GM19351 (cell line): ENCODE data around the gene C1RL.
"Not testable (repeated sequence)": the region's sequence is repeated elsewhere in the genome, so short reads cannot be mapped to it uniquely, and the experiment has no call there.

Experiments
- ATAC-seq: cut with Tn5 transposase; IDR thresholded peaks from one replicate; pipeline ENCODE4 v1.9.1; 2021; ENCODE audit warnings: mild to moderate bottlenecking, moderate library complexity; ENCODE audit not compliant: unreplicated experiment

The C1RL gene

GRCh38 chr12:7067096-7067495 is 41.9 kb downstream of the C1RL start:
- no peak for ATAC-seq

- ATAC-seq, result no peak
These were observed 42.4 kb downstream of the C1RL start for GRCh38 chr12:7066596-7066995.

GRCh38 chr12:7065073-7065623 is 43.9 kb downstream of the C1RL start:
- no peak for ATAC-seq

GRCh38 chr12:7064516-7064915 is 44.5 kb downstream of the C1RL start:
- ATAC-seq, result no peak

GRCh38 chr12:7061596-7061995 is 47.4 kb downstream of the C1RL start:
- ATAC-seq, result no peak

DNA sequence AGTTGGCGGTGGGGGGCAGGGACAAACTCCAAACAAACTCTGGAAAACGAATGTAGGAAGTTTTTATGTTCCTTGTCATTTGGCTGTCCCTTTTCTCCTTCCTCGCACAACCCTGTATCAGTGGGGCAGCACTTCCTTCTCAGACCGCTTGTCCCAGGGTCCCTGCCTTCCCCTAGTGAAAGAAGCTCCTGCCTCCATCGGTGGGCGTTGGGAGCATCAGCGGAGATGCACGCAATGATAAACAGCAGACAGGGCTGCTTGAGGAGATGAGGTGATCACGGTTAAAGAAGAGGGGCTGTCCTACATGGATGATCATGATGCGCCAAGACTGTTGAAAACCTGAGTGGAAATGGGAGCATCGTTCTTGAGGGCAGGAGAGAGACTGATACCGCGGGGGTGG is 47.9 kb downstream of the C1RL start:
- ATAC-seq, result no peak

- no peak for ATAC-seq
These were observed 48.6 kb downstream of the C1RL start, which contains the start of gene C1S for GRCh38 chr12:7060353-7060954. Gene C1S, plus strand, starts transcription at chr12:7060718. Its CDS starts 1,195 bp downstream, at chr12:7061913.

- ATAC-seq, result no peak
These were observed 49.2 kb downstream of the C1RL start for GRCh38 chr12:7059780-7060179.

DNA sequence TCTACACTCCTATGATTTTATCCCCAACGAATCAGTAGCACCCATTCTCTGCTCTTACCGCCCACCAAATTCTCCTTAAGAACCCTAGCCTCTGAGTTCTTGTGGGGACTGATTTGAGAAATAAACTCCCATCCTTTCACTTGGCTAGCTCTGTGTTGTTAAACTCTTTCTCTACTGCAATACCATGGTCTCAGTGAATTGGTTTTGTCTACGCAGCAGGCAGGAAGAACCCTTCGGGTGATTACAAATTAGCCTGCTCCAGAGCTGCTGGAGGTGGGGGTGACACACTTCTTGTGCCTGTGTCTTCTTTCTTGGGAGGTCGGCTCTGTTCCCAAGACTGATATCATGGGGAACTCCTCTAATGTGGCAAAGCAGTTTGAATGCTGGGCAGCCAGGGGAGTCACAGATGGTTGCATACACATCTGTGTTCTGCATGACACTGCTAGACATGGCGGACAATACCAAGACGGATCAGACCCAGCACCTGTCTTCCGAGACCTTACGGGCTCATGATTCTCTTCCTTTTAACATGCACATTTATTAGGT is 50.1 kb downstream of the C1RL start:
- no peak for ATAC-seq

DNA sequence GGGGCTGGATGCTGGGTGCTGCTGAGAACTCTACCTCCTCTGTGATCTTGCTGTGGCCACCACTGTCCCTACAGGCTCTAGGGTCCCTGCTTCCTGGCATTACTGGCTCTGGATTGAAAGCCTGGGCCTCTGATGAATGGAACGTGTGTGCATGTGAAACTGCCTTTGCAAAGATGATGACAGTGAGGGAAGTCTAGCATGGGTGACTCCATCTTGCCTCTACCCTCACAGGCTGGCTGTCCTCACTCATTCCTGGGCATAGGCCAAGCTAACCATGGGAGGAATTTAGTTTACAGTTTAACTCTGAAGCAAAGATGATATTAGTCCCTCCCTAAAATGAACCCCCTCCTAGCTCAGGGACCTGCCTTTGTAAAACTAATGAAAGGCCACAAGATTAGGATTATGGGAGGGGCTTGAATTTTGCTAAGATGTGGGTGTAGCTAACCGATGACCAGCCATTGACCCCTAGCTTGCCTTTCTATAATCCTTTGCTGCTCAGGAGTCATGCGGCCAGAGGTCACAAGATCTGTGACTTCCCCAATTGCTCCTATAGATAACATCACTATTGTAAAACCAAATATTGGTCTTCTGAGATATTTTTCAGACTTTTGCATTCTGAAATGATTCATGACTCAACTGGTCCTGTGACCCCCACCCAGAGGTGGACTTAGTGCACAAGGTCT is 50.7 kb downstream of the C1RL start:
- ATAC-seq, result no peak

DNA sequence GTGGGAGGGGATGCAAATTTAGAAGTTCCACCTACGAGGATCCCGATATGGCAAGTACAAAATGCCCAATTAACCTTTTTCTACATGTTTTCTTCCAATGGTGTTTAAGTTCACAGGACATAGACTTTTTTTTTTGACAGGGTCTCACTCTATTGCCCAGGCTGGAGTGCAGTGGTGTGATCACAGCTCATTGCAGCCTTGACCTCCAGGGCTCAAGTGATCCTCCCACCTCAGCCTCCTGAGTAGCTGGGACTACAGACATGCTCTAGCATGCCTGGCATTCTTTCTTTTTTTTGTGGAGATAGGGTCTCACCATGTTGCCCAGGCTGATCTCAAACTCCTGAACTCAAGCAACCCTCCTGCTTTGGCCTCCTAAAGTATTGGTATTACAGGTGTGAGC is 53.3 kb downstream of the C1RL start:
- not testable (repeated sequence) for ATAC-seq

GRCh38 chr12:7054925-7055324 is 54.1 kb downstream of the C1RL start:
- no peak for ATAC-seq

DNA sequence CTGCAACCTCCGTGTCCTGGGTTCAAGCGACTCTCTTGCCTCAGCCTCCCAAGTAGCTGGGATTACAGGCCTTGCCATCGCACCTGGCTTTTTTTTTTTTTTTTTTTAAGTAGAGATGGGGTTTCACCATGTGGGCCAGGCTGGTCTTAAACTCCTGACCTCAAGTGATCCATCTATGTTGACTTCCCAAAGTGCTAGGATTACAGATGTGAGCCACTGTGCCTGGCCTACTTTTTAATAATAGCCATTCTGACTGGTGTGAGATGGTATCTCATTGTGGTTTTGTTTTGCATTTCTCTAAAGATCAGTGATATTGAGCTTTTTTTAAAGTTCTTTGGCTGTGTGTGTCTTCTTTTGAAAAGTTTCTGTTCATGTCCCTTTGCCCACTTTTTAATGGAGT is 59.0 kb downstream of the C1RL start:
- ATAC-seq, result not testable (repeated sequence)

GRCh38 chr12:7049445-7049951 is 59.5 kb downstream of the C1RL start:
- ATAC-seq, result not testable (repeated sequence)

DNA sequence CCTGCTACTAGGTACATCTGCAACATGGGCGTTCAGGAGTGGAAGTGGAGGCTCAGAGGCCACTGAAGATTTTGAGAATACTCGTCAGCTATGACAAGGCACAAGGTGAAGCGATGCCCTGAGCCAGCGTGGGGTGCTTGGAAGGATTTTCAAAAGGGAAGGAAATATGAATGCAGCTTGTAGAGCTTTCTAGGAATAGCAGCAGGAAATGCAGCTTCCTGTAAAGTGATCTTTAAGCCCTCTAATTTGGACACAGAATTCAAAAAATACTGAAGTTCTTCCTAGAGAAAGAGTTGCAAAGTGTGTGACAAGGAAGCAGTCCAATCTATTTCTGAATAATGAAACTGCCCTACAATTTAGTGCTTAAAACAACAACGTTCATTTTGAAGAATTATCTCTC is 61.7 kb downstream of the C1RL start:
- no peak for ATAC-seq

- ATAC-seq, result no peak
These were observed 62.5 kb downstream of the C1RL start for GRCh38 chr12:7046383-7047105.

DNA sequence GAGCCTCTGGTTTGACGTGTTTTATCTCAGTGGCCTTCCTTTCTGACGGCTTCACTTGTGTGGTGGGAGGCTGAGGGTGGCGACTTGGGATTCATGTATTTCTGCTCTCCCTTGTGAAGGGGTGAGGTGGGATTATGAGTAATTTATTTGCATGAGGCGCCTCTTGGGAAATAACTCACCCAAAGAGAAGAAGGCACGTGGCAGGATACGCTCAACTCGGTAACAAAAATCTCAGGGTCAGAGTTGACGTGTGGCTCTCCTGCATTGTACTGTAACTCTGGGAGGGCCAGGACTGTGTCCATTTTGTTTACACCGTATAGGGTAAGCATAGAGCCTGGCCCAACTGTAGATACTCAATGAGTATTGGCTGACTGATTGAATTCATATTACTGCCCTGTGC is 63.1 kb downstream of the C1RL start:
- no peak for ATAC-seq
